Chondrocyte (in vitro differentiated cells): ENCODE measurements around the gene EFNA2. TPM values are rescaled to one million over a fixed set of nuclear protein-coding genes. Genes with fewer than 3 reads are reported as not detected.

Experiments
- DNase-seq: peaks from one replicate; pipeline ENCODE4 v3.0.0; 2021; ENCODE audit warnings: mixed read lengths, low spot score
- H3K27ac Mint-ChIP-seq: one replicate; pipeline ENCODE4 v1.8.0; 2021; ENCODE audit warnings: mild to moderate bottlenecking, moderate library complexity, mixed read lengths; ENCODE audit not compliant: unreplicated experiment
- H3K27me3 Mint-ChIP-seq: 2 replicates; pipeline ENCODE4 v1.8.0; 2021; ENCODE audit warnings: low read depth, mixed read lengths
- H3K36me3 Mint-ChIP-seq: 2 replicates; pipeline ENCODE4 v1.8.0; 2021; ENCODE audit warnings: low read depth, mixed read lengths
- H3K4me1 Mint-ChIP-seq: 2 replicates; pipeline ENCODE4 v1.8.0; 2021; ENCODE audit warnings: low read depth, mild to moderate bottlenecking, mixed read lengths
- H3K4me3 Mint-ChIP-seq: one replicate; pipeline ENCODE4 v1.8.0; 2021; ENCODE audit warnings: mild to moderate bottlenecking, moderate library complexity, mixed read lengths; ENCODE audit not compliant: unreplicated experiment
- H3K9me3 Mint-ChIP-seq: 2 replicates; pipeline ENCODE4 v1.8.0; 2021; ENCODE audit warnings: low read depth, mixed read lengths
- total RNA-seq: library from RNA; stranded (reverse); gene quantifications from 3 replicates; pipeline ENCODE4 v1.2.1, GENCODE V29; 2021
- TF ChIP-seq, protein P1 (sequence below): fragments of 200-600 bp; sonication (generic); IDR thresholded peaks from 2 replicates; pipeline ENCODE4 v1.5.0; 2021; ENCODE audit warnings: antibody characterized with exemption, mild to moderate bottlenecking, moderate library complexity

EFNA2 gene
- total RNA-seq, 1 donor from 2014 or later, result 7.0 TPM

- no peaks in the 10 kb centered on the region for H3K9me3 Mint-ChIP-seq
- H3K4me1 Mint-ChIP-seq, result no peaks in the 10 kb centered on the region
- no peak overlapping the region for H3K4me3 Mint-ChIP-seq
- H3K27ac Mint-ChIP-seq, result no peak overlapping the region
- no peak for DNase-seq
- TF ChIP-seq, protein P1, sequence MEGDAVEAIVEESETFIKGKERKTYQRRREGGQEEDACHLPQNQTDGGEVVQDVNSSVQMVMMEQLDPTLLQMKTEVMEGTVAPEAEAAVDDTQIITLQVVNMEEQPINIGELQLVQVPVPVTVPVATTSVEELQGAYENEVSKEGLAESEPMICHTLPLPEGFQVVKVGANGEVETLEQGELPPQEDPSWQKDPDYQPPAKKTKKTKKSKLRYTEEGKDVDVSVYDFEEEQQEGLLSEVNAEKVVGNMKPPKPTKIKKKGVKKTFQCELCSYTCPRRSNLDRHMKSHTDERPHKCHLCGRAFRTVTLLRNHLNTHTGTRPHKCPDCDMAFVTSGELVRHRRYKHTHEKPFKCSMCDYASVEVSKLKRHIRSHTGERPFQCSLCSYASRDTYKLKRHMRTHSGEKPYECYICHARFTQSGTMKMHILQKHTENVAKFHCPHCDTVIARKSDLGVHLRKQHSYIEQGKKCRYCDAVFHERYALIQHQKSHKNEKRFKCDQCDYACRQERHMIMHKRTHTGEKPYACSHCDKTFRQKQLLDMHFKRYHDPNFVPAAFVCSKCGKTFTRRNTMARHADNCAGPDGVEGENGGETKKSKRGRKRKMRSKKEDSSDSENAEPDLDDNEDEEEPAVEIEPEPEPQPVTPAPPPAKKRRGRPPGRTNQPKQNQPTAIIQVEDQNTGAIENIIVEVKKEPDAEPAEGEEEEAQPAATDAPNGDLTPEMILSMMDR, result no peak
- H3K36me3 Mint-ChIP-seq, result no peaks in the 10 kb centered on the region
- H3K27me3 Mint-ChIP-seq, result peaks cover 8% of the 10 kb centered on the region
These were observed 36.7 kb downstream of the EFNA2 start for GRCh38 chr19:1322198-1322981.

GRCh38 chr19:1324249-1324805 is 38.7 kb downstream of the EFNA2 start:
- Mint-ChIP-seq H3K27ac (no peak overlapping the region), H3K4me3 (no peak overlapping the region), H3K9me3 (no peaks in the 10 kb centered on the region), H3K4me1 (no peaks in the 10 kb centered on the region), H3K27me3 (peaks cover 2% of the 10 kb centered on the region), H3K36me3 (no peaks in the 10 kb centered on the region)
- TF ChIP-seq, protein P1, result no peak
- no peak for DNase-seq

DNA sequence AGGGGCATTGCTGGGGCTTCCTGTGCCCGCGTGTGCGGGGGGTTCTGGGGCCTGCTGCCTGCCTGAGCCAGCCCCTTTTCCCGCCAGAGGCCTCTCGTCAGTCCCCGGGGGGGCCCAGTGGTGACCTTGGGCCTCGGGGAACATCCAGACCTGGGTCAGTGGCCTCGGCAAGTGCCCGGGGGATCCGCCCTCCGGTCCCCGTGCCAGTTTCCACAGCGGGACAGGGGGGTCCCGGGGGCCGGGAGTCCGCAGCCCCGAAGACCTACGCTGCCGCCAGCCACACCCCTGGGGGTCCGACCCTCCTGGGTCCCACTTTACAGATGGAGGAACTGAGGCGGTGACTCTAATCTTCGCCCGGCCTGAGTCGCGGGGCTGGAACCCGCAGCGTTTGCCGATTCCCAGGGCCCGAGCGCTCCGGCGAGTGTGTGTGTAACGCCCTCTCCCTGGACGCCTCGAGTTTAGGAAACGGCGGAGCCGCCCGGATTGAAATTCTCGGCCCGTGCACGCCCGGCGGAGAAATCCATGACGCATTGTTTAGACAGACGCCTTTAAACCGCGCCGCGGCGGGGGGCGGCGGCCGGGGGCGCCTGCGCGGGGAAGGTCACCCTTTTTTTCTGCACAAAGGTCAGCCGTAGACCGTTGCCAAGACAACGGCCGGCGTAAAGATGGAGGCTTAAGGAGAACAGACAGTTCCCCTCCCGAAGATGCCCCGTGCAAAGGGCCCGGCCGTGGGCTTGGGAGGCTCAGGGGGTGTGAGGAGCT is 39.3 kb downstream of the EFNA2 start:
- Mint-ChIP-seq H3K36me3 (no peaks in the 10 kb centered on the region), H3K9me3 (no peaks in the 10 kb centered on the region), H3K4me3 (no peak overlapping the region), H3K4me1 (no peaks in the 10 kb centered on the region), H3K27me3 (peaks cover 2% of the 10 kb centered on the region), H3K27ac (no peak overlapping the region)
- DNase-seq, result no peak
- TF ChIP-seq, protein P1, result no peak

DNA sequence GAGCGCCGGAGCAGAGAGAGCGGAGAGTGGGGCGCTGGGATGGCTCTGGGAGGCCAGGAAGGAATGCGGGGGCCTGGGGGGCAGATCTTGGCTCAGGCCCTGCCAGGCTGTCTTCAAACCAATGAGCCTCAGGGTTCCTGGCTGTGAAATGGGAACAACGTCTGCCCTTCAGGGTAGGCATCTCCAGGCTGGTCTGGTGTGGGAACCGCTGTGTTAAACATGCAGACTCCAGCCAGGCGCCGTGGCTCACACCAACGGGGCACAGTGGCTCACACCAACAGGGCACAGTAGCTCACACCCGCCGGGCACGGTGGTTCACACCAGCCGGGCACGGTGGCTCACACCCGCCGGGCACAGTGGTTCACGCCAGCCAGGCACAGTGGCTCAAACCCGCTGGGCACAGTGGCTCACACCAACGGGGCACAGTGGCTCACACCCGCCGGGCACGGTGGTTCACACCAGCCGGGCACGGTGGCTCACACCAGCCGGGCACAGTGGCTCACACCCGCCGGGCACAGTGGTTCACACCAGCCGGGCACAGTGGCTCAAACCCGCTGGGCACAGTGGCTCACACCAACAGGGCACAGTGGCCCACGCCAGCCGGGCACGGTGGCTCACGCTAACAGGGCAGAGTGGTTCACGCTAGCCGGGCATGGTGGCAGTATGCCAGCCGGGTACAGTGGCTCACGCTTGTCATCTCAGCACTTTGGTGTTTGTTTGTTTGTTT is 40.1 kb downstream of the EFNA2 start:
- H3K27ac Mint-ChIP-seq, result no peak overlapping the region

More for the DNA sequence above, 40.1 kb downstream of the EFNA2 start:
- no peaks in the 10 kb centered on the region for H3K36me3 Mint-ChIP-seq
- no peak for DNase-seq
- H3K9me3 Mint-ChIP-seq, result no peaks in the 10 kb centered on the region
- TF ChIP-seq, protein P1, result no peak
- H3K4me3 Mint-ChIP-seq, result no peak overlapping the region
- H3K4me1 Mint-ChIP-seq, result no peaks in the 10 kb centered on the region
- H3K27me3 Mint-ChIP-seq, result peaks cover 2% of the 10 kb centered on the region
